Stimulated activated CD8-positive, alpha-beta memory T cell treated with anti-CD3 and anti-CD28 coated beads, Interleukin-15, amount 100 ng/mL, for 4 hours (primary cell): ENCODE data around the gene IGF2BP2.
"Not testable (repeated sequence)": the region's sequence is repeated elsewhere in the genome, so short reads cannot be mapped to it uniquely, and the experiment has no call there.

Source experiments
- DNase-seq, 2 donors: peaks; one replicate each; pipeline ENCODE4 v3.0.0-alpha.2; 2020; ENCODE audit warnings: low read depth in 2 of 2

Gene IGF2BP2

DNA sequence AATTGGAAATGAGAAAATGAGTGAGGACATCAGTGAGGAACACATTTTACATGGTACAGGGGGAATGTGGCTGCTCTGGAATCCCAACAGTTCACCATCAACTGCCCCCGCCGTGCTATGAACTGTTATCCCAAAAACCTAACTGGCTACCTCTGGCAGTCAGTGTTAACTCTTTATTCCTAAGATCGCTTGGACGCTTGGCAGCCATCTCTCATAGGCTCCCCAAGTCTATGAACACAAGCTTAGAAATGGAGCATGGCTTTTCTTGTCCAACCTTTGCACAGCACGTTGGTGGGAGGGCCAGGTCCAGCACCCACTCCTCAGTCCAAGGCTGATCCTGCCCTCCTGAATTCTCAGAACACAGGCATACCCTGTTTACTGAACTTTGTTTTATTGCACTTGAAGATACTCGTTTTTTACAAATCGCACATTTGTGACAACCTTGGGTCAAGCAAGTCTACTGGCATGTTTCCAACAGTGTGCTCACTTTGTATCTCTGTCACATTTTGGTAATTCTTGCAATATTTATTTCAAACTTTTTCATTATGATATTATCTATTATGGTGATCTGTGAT is 185.1 kb downstream of the IGF2BP2 start:
- DNase-seq: no peak

DNA sequence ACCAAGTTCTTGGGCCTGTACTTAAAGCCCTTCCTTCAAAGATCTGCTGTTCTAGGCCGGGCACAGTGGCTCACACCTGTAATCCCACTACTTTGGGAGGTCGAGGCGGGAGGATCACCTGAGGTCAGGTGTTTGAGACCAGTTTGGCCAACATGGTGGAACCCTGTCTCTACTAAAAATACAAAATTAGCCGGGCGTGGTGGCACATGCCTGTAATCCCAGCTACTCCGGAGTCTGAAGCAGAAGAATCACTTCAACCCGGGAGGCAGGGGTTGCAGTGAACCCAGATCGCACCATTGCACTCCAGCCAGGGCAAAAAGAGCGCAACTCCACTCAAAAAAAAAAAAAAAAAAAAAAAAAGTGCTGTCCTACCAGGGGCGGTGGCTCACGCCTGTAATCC is 186.2 kb downstream of the IGF2BP2 start:
- not testable (repeated sequence) for DNase-seq

DNA sequence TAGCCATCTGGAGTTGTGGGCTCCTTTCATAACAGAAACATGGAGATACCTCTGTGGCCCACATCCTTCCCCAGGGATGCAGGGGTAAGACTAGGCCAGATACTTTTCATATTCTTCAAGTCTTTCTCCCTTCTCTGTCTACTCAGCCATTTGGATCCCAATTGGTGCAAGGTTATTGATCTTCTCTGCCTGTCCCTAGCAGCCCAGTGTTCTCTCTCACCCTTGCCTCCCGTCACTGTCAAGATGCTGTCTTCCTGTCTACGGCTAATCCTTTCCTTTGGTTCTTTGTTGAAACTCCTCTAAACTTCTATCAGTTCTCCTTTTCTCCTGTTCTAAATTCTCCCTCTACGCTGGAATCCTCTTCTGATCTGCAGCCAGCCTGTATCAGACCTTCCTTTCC is 187.5 kb downstream of the IGF2BP2 start:
- no peak for DNase-seq

DNA sequence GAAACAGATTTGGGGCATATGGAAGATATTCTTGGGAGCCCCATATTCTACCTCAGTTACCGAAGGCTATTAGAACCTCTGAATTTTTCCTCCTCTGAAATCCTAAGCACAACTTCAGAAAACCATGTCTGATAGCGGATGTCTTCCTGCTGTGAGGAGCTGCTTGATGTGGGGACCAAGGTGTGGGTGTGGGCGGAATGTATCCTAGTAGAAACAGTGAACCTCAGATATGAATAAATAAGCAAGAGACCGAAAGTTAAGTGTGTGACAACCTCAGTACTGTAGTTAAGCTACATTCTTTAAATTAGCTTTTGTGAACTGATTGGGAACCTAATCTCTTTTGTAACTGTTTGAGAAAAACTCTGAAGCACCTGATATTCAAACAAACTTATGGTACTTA is 191.8 kb downstream of the IGF2BP2 start:
- DNase-seq: no peak

DNA sequence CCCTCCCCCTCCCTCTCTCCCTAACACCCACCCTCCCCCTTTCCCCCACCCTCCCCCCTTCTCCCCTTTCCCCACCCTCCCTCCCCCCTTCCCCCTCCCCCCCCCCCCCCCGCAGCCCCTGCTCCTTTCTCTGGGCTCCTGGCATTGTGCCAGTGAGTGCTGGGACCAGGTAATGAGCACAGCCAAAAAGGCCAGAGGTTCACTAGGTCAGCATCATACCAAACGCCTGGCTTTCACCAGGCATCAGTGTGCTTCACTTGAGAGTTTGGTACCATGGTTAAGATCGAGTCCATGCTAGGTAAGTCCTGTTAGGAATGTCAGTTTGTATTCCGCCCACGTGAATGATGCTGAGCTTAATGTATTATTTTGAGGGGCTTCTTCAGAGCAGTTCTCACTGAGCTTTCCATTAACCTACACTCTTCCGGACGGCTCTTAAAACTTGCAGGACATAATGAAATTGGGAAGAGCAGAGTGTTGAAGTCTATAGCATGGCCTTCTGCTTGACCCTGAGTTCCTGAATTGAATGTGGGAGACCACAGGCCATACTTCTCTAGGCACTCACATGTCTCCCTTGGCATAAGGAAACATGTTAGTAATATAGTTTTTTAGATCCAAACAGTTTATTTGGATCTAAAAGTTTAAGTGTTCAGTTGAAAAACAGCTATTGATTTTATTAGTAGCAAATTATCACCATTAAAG is 193.2 kb downstream of the IGF2BP2 start:
- no peak for DNase-seq

DNA sequence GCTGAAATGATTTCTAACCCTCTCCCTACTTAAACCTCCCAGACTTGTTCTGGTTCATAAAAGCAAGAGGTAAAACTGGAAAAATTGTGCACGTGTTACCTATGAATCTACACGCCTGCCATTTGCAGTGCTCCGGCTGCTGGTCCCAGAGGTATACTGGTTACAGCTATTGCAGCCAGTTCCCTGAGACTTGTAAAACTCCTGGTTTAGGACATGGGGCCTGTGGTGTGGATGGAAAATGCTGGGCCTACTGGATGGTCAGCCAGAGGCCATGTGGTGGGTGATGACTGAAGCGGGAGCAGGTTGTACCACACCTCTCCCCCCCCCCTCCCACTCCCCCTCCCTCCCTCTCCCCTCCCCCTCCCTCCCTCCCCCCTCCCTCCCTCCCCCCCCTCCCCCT is 193.7 kb downstream of the IGF2BP2 start:
- no peak for DNase-seq

DNA sequence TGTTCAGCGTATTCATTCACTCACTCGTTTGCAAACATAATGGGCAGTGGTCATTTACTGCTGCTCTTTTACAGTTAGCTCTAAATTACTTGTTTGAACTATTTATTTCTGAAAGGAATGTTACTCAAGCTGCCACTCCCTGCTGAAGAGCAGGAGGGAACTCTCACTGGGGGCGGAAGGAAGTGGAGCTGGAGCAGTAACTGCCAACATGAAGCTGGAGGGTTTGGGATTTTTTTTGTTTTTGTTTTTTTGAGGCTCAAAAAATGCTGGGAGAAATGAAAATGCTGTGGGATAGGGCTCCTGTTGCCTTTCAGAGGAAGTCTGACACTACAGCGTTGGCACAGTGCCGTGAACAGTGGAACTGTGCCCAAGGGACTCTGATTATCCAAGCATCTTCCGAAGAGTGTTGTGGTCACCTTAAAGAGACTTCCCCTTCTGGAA is 194.6 kb downstream of the IGF2BP2 start:
- no peak for DNase-seq

DNA sequence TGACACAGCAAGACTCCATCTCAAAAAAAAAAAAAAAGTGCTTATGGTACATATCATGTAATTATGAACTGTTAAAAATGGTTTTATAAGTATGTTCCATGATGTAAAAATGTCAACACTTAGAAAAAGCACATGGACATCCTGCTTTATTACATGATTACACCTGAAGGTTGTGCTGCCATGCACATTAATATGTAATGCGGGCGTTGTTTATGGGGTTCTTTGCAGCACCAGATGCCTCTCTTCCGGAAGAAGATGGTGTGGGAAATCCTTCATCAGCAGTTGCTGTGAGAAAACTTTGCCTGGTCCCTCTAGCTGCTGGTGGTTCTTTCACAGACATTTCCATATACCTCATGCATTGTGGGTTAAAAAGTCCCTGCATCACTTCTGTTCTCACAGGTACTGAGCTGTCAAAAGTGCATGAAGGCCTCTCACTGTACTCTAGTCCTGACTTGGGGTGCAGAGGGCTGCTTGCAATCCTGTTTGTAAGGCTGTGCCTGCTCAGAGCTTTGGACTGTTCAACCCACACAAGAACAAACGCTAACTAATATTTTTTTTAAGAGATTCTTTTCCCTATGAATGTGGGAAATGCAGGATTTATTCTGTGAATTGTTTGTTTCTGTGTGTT is 195.2 kb downstream of the IGF2BP2 start:
- no peak for DNase-seq

DNA sequence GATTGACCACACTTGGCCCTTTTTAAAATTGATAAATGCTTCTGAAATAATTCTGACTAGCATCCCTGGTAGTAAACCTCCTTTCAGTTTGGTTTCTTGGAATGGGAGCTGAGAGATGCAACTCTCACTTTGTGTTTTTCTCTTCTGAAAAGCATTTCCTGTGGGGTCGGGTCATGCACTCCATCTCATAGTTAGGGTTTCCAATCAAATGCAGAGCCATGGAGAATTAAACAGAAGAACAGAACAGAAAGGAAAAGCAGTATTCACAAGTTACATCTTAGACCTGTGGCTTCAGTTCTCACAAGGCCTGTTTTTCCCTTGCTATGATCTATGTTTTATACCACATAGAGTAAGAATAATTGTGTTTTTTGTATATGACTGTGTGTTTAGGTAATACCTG is 199.1 kb downstream of the IGF2BP2 start:
- no peak for DNase-seq

DNA sequence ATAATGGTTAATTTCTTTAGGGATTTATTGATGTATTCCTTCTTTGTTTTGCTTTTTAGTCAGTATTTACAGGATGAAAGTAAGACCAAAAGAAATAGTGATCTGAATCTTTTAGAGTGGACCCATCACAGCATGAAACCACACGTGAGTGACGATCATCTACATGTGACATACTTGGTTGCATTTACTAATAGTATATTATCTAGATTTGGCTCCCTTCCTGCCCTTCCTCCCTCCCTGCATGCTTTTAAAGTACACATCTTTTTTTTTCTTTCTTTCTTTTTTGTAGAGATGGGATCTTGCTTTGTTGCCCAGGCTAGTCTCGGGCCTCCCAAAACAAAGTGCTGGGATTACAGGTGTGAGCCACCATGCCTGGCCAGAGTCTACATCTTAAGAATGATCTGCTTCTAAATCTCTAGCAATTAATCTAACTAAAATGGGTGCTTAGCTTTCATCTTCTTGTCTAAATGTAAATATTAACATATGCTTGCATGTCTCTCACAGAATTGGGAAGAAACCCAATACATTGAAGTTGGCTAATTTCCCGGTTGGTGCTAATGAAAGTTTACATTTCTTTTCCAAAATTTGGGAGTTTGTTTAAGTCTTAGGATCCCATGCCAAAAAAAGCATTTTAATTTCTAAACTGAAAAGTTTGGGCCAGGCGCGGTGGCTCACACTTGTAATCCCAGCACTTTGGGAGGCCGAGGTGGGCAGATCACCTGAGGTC is 200.7 kb downstream of the IGF2BP2 start:
- DNase-seq: no peak

DNA sequence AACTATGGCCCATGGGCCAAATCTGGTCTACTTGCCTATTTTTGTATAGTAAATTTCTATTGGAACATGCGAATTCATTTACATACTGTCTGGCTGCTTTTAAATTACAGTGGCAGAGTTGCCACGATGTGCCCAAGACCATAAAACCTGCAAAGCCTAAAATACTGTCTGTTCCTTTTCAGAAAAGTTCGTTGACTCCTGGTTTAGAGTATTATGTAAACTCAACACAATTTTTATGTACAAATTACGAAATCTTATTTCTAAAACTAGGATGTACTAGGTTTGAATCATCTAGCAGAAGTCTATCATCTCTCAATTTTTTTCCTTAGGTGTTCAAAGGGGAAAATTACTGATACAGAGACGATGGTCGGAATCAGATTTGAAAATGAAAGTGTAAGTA is 211.8 kb downstream of the IGF2BP2 start:
- no peak for DNase-seq

DNA sequence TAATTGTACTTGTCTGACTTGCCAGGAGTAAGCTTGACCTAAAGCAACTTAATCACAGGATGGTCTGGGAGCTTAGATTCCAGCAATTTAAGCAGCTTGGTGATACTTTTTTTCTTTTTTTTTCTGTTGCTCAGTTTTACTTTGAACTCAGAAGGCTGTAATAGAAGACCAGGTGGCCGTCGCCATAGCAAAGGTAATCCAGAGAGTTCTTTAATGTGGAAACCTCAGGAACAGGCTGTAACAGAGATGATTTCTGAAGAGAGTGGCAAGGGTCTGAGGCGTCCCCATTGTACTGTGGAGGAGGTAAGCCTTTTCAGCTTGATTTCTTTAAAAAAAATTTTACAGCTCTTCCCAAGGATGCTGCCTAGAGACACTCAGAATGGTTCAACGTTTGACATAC is 218.6 kb downstream of the IGF2BP2 start:
- no peak for DNase-seq

DNA sequence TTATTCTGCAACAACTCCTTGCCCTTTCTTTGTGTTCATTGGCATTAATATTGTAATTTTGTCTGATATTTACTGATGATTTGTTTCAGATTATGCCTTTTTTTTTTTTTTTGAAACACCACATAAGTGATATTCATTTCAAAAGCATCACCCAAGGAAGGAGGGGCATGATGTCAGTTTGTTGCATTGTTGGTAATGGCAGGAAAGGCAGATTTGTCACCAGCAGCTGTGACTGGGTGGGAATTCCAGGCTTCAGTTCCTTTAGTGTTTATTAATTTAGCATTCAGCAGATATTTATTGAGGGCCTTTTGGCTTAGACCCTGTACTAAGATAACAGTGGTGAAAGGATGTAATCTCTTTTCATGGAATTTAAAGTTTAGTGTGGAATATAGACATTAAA is 219.3 kb downstream of the IGF2BP2 start:
- no peak for DNase-seq

DNA sequence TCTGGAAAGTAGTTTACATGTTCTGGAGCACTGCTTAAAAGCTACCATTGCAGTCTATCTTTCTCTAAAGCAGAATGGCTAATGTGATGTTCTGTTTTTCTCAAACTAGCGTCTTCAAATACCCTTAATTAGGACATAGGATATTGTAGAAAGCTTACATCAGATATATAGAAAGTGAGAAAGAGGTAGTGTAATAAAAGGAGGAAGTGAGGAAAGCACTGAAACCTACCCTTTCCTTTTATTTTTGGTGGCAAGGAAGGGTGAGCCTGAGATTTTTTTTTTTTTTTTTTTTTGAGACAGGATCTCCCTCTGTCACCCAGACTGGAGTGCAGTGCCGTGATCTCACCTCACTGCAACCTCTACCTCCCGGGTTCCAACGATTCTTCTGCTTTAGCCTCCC is 229.3 kb downstream of the IGF2BP2 start:
- no peak for DNase-seq

DNA sequence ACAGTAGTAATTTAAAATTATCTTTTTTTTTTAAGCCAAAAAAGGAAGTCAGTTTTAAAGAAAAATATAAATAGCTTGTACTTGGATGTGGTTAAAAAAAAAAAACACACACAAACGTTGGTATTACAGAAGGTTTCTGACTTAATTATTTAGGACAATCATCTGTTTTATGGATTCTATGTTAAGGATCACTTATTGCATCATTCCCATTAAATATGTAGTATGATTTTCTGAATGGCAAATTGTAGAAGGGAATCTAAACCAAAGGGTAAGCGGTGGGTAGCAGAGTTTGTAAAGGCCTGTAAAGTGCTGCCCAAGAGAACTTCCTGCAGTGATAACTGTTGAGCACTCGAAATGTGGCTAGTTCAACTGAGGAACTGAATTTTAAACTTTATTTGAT is 230.8 kb downstream of the IGF2BP2 start:
- DNase-seq: no peak
